Stimulated activated CD4-positive, alpha-beta T cell treated with anti-CD3 and anti-CD28 coated beads, Interleukin-1b, Interleukin-23, amount 100 ng/mL, for 24 hours (primary cell): ENCODE data around the gene SRGAP1.

Experiments
- DNase-seq, 4 experiments: peaks; one replicate each; pipeline ENCODE4 v3.0.0-alpha.2; 2020; ENCODE audit warnings: low read depth in 4 of 4, low spot score in 1 of 4

Gene SRGAP1

DNA sequence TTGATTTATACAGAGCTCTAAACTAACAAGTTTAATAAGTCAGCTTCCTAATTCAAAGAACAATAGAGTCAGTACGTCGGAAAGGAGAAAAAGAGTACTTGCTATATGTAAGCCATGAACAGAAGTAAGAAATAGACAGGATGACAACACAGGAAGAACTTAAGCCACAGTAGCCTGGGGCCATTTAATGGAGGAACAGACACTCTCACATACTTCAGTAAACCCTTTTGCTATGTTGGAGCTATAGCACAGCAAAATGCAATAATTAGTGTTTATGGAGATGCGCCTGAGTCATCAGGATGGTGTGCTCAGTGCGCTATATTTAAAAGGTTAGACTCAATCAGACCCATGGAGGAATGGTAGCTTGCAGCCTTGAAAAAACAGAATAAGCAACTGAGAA lies 61.0 kb downstream of the SRGAP1 start:
- DNase-seq = no peak

DNA sequence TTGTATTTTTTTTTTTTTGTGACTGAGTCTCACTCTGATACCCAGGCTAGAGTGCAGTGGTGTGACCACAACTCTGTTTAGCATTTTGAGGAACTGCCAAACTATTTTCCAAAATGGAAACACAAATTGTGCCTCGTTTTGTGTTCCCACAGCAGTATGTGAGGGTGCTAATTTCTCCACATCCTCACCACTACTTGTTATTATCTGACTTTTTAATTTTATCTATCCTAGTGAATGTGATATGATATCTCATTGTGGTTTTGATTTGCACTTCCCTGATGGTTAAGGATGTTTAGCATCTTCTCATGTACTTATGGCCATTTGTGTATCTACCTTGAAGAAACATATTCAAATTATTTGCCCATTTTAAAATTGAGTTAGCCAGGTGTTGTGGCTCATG lies 62.4 kb downstream of the SRGAP1 start:
- no peak for DNase-seq

GRCh38 chr12:63907561-63907960 lies 63.1 kb downstream of the SRGAP1 start:
- DNase-seq = no peak

- DNase-seq = no peak
Observed at GRCh38 chr12:63909746-63910145, 65.2 kb downstream of the SRGAP1 start.

DNA sequence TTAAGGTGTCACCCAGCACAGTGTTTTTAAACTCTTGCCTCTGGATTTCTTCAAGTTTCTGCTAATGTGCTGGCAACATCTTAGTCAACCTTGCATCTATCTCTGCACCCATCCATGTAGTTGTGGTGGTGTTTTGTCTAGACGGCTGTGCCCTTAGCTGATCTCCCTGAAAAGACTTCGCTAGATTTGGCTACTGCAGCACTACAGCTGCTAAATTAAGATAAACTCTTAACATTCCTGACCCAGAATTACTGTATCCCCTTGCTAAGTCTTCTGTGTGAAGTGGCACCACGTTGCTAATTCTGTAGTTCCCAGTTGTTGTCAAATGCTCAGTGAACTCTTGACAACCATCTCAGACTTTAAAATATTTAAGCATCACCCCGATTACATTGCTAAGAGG lies 66.8 kb downstream of the SRGAP1 start:
- DNase-seq = no peak

GRCh38 chr12:63912651-63913050 lies 68.2 kb downstream of the SRGAP1 start:
- no peak for DNase-seq

- no peak for DNase-seq
Observed at GRCh38 chr12:63913929-63914328, 69.4 kb downstream of the SRGAP1 start.

DNA sequence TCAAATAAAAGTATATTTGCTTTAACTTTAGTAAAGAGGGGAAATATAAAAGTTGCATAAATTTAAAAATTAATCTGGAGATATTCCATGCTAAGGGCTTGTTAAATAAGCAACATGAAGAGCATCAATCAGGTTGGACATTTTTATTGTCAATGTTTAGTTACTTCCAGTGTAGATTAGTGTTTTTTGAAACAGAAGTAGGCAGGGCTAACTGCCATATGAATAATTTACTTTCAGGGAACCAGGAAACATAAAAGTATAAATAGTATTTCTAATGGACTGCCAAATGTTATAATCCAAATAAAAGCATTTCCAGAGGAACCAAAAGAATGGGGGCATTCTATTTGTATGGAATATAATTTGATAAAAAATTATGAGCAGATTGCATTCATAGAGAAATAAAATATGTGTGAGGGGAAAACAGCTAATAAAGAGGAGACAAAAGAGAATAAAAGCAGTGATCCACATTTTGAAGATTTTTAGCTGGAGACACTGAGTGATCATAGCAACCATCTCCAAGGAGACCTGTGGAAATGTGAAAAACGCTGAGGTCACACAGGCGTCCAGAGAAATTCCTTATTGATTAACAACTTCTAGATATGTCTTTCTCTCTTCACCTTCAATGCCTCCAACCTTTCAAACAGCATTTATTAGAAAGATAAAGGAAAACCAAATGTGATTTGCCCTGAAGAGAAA lies 70.8 kb downstream of the SRGAP1 start:
- no peak for DNase-seq

DNA sequence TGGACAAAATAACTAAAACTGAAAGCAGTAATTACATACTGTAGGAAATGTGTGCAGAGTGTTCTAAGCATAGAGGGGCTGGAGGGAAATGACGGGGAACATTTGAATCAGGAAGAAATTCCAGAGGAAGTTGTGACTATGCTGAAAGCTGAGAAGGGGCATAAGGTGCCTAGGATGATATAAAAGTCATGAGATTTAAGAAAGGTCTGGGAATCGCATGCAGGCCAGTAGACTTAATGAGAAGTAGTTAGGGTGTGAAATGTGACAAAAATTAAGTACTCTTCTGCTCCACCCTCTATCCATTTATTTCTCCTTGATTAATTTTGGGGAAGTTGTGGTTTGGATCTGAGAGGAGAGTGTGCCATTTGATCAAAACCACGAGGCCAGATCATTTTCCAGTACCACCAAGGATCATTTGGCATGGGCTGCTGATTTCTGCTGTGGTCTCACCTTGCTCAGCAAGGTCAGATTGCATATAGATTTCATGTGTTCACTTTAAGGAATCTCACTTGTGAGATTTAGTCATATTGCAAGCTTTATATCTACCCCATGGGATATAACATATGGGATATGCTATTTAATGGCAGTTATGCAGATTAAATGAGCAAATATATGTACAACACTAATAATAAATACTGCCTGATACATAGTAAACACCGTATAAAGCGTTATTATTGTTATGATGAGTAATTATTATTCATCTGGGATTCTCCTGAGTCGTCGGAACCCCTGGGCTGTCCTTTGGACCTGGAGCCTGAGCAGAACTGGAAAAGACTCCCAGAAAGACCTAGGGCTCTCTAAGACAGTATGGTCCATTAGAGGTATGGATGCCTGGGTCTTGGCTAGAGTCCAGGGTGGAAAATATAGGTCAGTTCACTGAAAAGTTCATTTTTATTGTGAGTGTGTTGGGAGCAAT lies 72.3 kb downstream of the SRGAP1 start:
- no peak for DNase-seq

DNA sequence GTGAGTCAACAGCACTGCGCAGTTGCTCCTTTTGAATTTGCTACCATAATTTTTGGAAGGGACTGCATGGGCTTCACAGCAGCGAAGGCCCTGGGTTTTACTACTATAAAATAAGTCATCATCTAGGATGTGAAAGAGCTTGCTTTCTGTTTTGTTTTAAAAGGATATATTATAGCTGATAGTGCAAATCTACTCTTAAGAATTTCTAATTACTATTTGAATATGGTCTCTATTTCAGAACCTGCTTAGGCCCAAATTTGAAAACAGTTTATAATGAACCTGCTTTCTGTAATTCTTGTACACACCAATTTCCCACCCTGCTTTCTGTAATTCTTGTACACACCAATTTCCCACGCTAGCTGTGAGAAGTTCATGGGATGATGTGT lies 73.0 kb downstream of the SRGAP1 start:
- DNase-seq = no peak

DNA sequence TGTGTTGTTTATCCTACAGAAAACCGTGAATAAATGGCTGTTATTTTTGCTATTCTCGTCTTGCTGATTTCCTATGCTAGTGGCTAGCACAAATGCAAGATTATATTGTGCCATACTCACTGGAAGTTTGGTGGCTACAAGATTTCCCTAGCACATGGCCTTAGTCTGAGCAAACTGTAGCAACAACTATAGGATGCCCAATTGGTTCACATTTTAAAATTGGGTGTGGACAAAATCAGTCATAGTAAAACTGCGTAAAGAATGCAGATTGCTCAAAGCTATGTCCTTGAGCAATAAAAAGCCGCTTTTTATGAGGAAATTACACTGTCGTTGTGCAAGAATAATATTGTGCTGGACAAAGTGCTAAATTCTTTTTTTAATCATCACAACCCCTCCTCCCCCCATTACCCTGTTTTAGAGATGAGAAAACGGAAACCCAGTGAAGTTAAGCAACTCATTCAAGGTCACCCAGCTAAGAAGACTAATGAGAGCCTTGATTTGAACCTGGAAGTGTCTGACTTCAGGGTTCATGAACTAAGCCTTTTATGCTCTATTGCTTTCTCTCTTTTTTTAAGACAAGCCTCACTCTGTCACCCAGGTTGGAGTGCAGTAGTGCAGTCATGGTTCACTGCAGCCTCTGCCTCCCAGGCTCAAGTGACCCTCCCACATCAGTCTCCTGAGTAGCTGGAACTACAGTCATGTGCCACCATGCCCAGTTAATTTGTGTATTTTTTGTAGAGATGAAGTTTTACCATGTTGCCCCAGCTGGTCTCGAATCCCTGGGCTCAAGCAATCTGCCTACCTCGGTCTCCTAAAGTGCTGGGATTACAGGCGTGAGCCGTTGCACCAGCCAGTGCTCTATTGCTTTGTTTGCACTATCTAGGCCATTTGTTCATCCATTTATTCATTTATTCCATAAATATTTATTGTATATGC lies 73.6 kb downstream of the SRGAP1 start:
- DNase-seq = no peak

DNA sequence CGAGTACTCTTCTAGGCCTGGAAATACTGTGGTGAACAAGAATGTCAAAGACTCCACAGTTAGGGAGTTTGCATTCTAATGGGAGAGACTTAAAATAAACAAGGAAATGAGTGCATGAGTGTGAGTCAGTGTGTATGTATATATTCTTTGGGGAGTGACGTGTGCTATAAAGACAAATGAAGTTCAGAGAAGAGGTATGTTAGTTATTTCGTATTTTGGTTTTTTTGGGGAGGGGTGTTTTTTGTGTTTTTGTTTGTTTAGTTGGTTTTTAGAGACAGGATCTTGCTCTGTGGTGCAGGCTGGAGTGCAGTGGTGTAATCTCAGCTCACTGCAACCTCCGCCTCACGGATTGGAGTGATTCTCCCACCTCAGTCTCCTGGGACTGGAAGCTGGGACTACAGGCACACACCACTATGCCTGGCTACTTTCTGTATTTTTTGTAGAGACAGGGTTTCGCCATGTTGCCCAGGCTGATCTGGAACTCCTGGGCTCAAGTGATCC lies 74.3 kb downstream of the SRGAP1 start:
- no peak for DNase-seq

- no peak for DNase-seq
Observed at GRCh38 chr12:63919756-63920155, 75.3 kb downstream of the SRGAP1 start.

DNA sequence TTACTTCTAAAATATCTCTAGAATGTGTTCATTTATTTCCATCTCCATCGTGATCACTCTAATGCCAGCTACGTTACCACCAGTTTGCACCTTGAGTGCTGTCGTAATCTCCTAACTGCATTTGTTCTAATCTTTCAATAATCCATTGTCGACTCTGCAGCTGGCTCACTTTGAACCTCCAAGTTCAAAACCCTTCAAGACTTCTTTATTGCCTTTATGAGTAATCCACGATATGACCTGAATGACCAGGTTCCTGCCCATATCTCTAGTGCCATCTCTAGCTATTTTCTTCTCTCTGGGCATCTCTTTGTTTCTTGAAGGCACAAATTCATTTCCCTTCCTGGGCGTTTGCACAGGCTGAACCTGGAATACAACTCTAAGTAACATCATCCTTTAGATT lies 76.7 kb downstream of the SRGAP1 start:
- DNase-seq = no peak

DNA sequence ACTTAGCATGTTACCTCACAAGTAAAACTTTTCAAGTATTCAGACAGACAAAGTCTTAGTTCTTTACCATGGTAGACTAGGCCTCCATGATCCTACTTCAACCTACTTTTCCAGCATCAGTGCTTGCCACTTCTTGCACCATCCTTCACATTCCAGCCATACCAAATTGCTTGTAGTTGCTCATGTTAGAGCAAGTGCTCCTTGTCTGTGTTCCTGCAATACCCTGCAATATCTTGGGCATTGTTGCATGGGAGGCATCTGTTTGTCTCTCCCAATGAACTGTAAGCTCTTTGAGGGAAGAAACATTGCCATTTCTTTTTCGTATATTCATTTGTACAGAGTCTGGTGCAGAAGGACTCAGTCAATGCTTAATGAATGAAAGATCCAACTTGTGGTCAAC lies 78.0 kb downstream of the SRGAP1 start:
- no peak for DNase-seq

DNA sequence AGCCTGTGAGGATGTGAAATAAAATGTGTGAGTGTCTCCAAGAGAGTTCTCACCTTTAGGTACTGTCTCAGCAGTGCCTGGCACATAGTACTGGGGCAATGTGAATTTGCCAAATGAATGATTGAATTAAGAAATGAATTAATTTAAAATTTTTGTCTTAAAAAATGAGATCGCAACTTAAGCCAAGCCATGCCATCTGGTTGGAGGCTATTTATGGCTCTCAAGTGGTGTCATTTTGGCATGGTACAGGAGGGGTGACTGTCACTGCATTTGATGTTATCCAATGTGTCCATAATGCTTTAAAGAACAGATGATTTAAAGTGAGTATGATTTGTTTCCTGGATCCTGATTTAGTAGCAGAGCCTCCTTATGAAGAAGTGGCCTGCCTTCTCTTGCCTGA lies 80.3 kb downstream of the SRGAP1 start:
- no peak for DNase-seq

DNA sequence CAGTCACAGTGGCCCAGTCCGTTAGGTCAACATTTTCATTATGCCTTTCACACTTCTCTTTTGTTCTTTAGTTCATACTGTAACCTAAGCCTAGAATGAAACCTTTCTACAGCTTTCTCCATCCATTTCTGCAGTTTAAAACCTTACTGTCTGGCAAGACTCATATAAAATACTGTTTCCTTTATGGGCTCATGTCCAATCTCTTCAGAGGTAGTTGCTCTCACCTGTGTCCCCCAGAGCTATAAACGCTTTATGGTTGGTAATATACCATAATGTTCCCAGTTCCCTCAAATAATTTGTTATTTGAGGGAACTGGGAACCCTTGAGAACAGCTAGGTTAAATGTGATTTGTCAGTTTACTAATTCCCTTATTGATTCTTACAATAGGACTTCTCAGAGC lies 83.0 kb downstream of the SRGAP1 start:
- no peak for DNase-seq

- no peak for DNase-seq
Observed at GRCh38 chr12:63928305-63928704, 83.8 kb downstream of the SRGAP1 start.

DNA sequence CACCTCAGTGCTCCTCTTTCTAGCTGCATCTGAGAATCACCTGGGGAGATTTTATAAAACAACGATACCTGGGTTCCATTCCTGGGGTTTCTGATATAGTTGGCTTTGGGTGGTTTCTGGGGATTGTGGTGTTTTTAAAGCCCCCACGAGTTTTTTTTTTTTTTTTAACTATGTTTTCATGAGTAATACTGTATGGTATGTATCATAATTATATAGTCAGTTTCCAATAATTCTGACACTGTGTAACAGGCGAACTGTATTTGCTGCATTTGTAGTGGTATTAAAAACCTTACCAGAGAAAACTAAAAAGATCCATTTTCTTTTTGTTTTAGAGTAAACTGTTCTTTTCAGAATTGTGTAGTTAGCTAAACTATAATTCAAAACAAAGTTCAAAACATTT lies 84.9 kb downstream of the SRGAP1 start:
- no peak for DNase-seq

GRCh38 chr12:63930971-63931370 lies 86.5 kb downstream of the SRGAP1 start:
- DNase-seq = no peak

DNA sequence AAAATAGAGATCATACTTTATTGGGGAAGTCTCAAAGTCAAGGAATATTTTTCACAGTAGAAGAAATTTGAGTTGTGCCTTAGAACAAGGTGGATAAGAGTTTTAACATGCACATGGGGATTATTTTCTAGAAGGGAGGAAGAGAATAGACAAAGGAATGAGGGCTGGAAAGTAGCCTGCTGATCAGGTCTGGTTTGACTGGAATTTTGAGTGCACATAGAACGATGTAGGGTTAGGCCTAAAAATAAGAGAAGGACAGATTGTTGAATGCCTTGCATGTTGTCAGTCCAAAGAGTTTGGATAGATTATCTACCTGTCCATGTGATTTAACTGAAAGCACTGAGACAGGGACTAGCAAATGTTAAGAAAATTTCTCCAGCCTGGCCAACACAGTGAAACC lies 87.2 kb downstream of the SRGAP1 start:
- DNase-seq = no peak
